KMS-11 (cell line): ENCODE results near the gene ZNF3.

ENCODE experiments used
- H2AFZ ChIP-seq: fragments of 200-600 bp; sonication (generic); 2 replicates; pipeline ENCODE4 v1.6.1; 2016; ENCODE audit warnings: antibody characterized with exemption, mixed run types, low read depth
- H3K27ac ChIP-seq: fragments of 200-600 bp; sonication (generic); 2 replicates; pipeline ENCODE4 v1.6.1; 2016; ENCODE audit warnings: mild to moderate bottlenecking, mixed run types
- H3K27me3 ChIP-seq: fragments of 200-600 bp; sonication (generic); 2 replicates; pipeline ENCODE4 v1.6.1; 2017; ENCODE audit warnings: mild to moderate bottlenecking, low read depth, mixed run types, moderate library complexity; ENCODE audit not compliant: insufficient read depth
- H3K36me3 ChIP-seq: fragments of 200-600 bp; sonication (generic); 2 replicates; pipeline ENCODE4 v1.6.1; 2017; ENCODE audit warnings: mild to moderate bottlenecking, mixed run types; ENCODE audit not compliant: insufficient read depth
- H3K4me1 ChIP-seq: fragments of 200-600 bp; sonication (generic); 2 replicates; pipeline ENCODE4 v1.6.1; 2016; ENCODE audit warnings: mild to moderate bottlenecking, low read depth, mixed run types; ENCODE audit not compliant: poor library complexity, severe bottlenecking
- H3K4me2 ChIP-seq: fragments of 200-600 bp; sonication (generic); 2 replicates; pipeline ENCODE4 v1.7.0; 2016; ENCODE audit warnings: mild to moderate bottlenecking, mixed run types
- H3K4me3 ChIP-seq: fragments of 200-600 bp; sonication (generic); IDR thresholded peaks from 2 replicates; pipeline ENCODE4 v1.6.1; 2017; ENCODE audit warnings: low read depth, low read length, mixed read lengths; ENCODE audit not compliant: insufficient read depth
- H3K79me2 ChIP-seq: fragments of 200-600 bp; sonication (generic); 2 replicates; pipeline ENCODE4 v1.6.1; 2016; ENCODE audit warnings: low read depth, mixed run types; ENCODE audit not compliant: insufficient read depth
- H3K9ac ChIP-seq: fragments of 200-600 bp; sonication (generic); 2 replicates; pipeline ENCODE4 v1.6.1; 2016; ENCODE audit warnings: mild to moderate bottlenecking, mixed run types
- H4K20me1 ChIP-seq: fragments of 200-600 bp; sonication (generic); 2 replicates; pipeline ENCODE4 v1.6.1; 2016; ENCODE audit warnings: mild to moderate bottlenecking, mixed run types; ENCODE audit not compliant: insufficient read depth
- CTCF ChIP-seq: fragments of 200-600 bp; sonication (generic); conservative IDR thresholded peaks from 2 replicates; pipeline ENCODE4 v1.6.1; 2017; ENCODE audit warnings: low read depth, mild to moderate bottlenecking, antibody characterized with exemption, low read length, moderate library complexity, mixed read lengths

The ZNF3 gene

GRCh38 chr7:100034871-100035510 is 46.5 kb downstream of the ZNF3 start:
- H3K27me3 ChIP-seq: no peaks in the 10 kb centered on the region
- H3K9ac ChIP-seq: no peak overlapping the region
- no peaks in the 10 kb centered on the region for H3K79me2 ChIP-seq
- no peaks in the 10 kb centered on the region for H3K4me1 ChIP-seq
- H2AFZ ChIP-seq: no peak overlapping the region
- H4K20me1 ChIP-seq: no peaks in the 10 kb centered on the region
- no peak for TF ChIP-seq CTCF
- no peak overlapping the region for H3K4me2 ChIP-seq
- no peak overlapping the region for H3K4me3 ChIP-seq
- no peak overlapping the region for H3K27ac ChIP-seq
- H3K36me3 ChIP-seq: no peaks in the 10 kb centered on the region

- Histone ChIP-seq H3K4me3 (no peak overlapping the region), H3K27ac (no peak overlapping the region), H3K9ac (no peak overlapping the region), H3K4me1 (no peaks in the 10 kb centered on the region), H4K20me1 (no peaks in the 10 kb centered on the region), H3K36me3 (no peaks in the 10 kb centered on the region), H2AFZ (no peak overlapping the region), H3K27me3 (no peaks in the 10 kb centered on the region), H3K4me2 (no peak overlapping the region), H3K79me2 (no peaks in the 10 kb centered on the region)
- no peak for TF ChIP-seq CTCF
Measured at GRCh38 chr7:100033526-100033925, 48.0 kb downstream of the ZNF3 start.

GRCh38 chr7:100029596-100029995 is 51.9 kb downstream of the ZNF3 start:
- H3K79me2 ChIP-seq: no peaks in the 10 kb centered on the region
- H3K27me3 ChIP-seq: no peaks in the 10 kb centered on the region
- no peak for TF ChIP-seq CTCF
- no peak overlapping the region for H3K9ac ChIP-seq
- H3K4me1 ChIP-seq: no peaks in the 10 kb centered on the region
- no peak overlapping the region for H2AFZ ChIP-seq
- no peak overlapping the region for H3K4me2 ChIP-seq
- H4K20me1 ChIP-seq: no peaks in the 10 kb centered on the region
- no peak overlapping the region for H3K27ac ChIP-seq
- peaks cover 7% of the 10 kb centered on the region; the same call in 1 of the 2 replicates for H3K36me3 ChIP-seq
- H3K4me3 ChIP-seq: no peak overlapping the region

- H3K4me3 ChIP-seq: no peak overlapping the region
- H4K20me1 ChIP-seq: no peaks in the 10 kb centered on the region
- H3K36me3 ChIP-seq: peaks cover 17% of the 10 kb centered on the region; the same call in 1 of the 2 replicates
Measured at GRCh38 chr7:100027197-100027596, 54.3 kb downstream of the ZNF3 start.

More at GRCh38 chr7:100027197-100027596, 54.3 kb downstream of the ZNF3 start:
- Histone ChIP-seq H2AFZ (no peak overlapping the region), H3K9ac (no peak overlapping the region), H3K79me2 (no peaks in the 10 kb centered on the region), H3K4me2 (no peak overlapping the region), H3K27ac (no peak overlapping the region), H3K27me3 (no peaks in the 10 kb centered on the region), H3K4me1 (no peaks in the 10 kb centered on the region)
- no peak for TF ChIP-seq CTCF
